Activated B cell treated with CpG ODN at 0.5 μM for 24 hours (primary cell): ENCODE measurements around the gene SLC12A4. TPM values are rescaled to one million over a fixed set of nuclear protein-coding genes. Genes with fewer than 3 reads are reported as not detected.

Experiments used
- ATAC-seq: fragments of 200-7000 bp; cut with Tn5 transposase; one replicate; pipeline ENCODE4 v1.10.0; 2021; ENCODE audit warnings: low read depth, mild to moderate bottlenecking, moderate library complexity
- CTCF ChIA-PET: fragments of 350-600 bp; sonication (Branson Sonifier 250); formaldehyde crosslinking; loops from one replicate; lab custom pipeline; 2021; ENCODE audit warnings: antibody characterized with exemption; lab: Charles Lee
- POLR2A ChIA-PET: fragments of 350-600 bp; sonication (Branson Sonifier 250); formaldehyde crosslinking; loops from one replicate; lab custom pipeline; 2021; ENCODE audit warnings: antibody characterized with exemption; lab: Charles Lee
- DNase-seq: peaks from one replicate; pipeline ENCODE4 v3.0.0; 2022
- H3K27ac Mint-ChIP-seq: one replicate; pipeline ENCODE4 v1.8.0; 2020; ENCODE audit warnings: mixed read lengths
- H3K27me3 Mint-ChIP-seq: one replicate; pipeline ENCODE4 v1.8.0; 2021; ENCODE audit warnings: mixed read lengths
- H3K36me3 Mint-ChIP-seq: one replicate; pipeline ENCODE4 v1.8.0; 2021; ENCODE audit warnings: low read depth, mixed read lengths
- H3K4me1 Mint-ChIP-seq: one replicate; pipeline ENCODE4 v1.8.0; 2021; ENCODE audit warnings: mixed read lengths
- H3K4me3 Mint-ChIP-seq: one replicate; pipeline ENCODE4 v1.8.0; 2020; ENCODE audit warnings: mild to moderate bottlenecking, mixed read lengths
- H3K9me3 Mint-ChIP-seq: one replicate; pipeline ENCODE4 v1.8.0; 2020; ENCODE audit warnings: mixed read lengths
- CTCF ChIP-seq: fragments of 200-600 bp; IDR thresholded peaks from one replicate; pipeline ENCODE4 v1.8.0; 2022; ENCODE audit warnings: antibody characterized with exemption, mild to moderate bottlenecking
- intact Hi-C: fragments of 100-400 bp; cut with micrococcal nuclease; formaldehyde crosslinking; loops from one replicate; pipeline ENCODE4 v1.15.1; 2024
- total RNA-seq: library from RNA; stranded (reverse); gene quantifications from 2 replicates; pipeline ENCODE4 v1.2.3, GENCODE V29; 2022

Gene SLC12A4
- total RNA-seq, 1 donor from 2014 or later: 37.9 TPM

GRCh38 chr16:67943619-67944504 lies 24.6 kb downstream of the SLC12A4 start, which contains the start of gene LCAT:
LCAT (minus strand) TSS chr16:67944120; CDS start chr16:67944101, 19 bp downstream.
- no peak for DNase-seq
- Mint-ChIP-seq H3K4me1 (peaks cover 18% of the 10 kb centered on the region), H3K27me3 (no peaks in the 10 kb centered on the region), H3K36me3 (peaks cover 16% of the 10 kb centered on the region), H3K9me3 (no peaks in the 10 kb centered on the region), H3K4me3 (no peak within 1 kb of the TSS), H3K27ac (no peak within 1 kb of the TSS)
- intact Hi-C loops: no loop called here
- CTCF ChIA-PET: interaction anchor here (1.2 kb wide), 2 partner anchors 60 to 97 kb away, joined by 3 read pairs; no protein-coding TSS in a partner anchor
- POLR2A ChIA-PET: interaction anchor here (1.0 to 1.1 kb wide), 2 partner anchors 8 to 17 kb away, joined by 3 read pairs; no protein-coding TSS in a partner anchor
- no peak for TF ChIP-seq CTCF
- ATAC-seq: no peak

- POLR2A ChIA-PET: no interaction called here
- peaks cover 15% of the 10 kb centered on the region for H3K36me3 Mint-ChIP-seq
- H3K9me3 Mint-ChIP-seq: no peaks in the 10 kb centered on the region
- CTCF ChIA-PET: no interaction called here
- peaks cover 18% of the 10 kb centered on the region for H3K4me1 Mint-ChIP-seq
- intact Hi-C loops: no loop called here
- H3K27ac Mint-ChIP-seq: no peak overlapping the region
- no peak overlapping the region for H3K4me3 Mint-ChIP-seq
- ATAC-seq: no peak
- no peak for TF ChIP-seq CTCF
- no peak for DNase-seq
- H3K27me3 Mint-ChIP-seq: no peaks in the 10 kb centered on the region
Measured at GRCh38 chr16:67943256-67943618, 25.2 kb downstream of the SLC12A4 start.

GRCh38 chr16:67942510-67943255 lies 25.8 kb downstream of the SLC12A4 start:
- no peak for TF ChIP-seq CTCF
- Mint-ChIP-seq H3K4me3 (no peak overlapping the region), H3K27ac (no peak overlapping the region), H3K36me3 (peaks cover 13% of the 10 kb centered on the region), H3K27me3 (no peaks in the 10 kb centered on the region), H3K4me1 (peaks cover 18% of the 10 kb centered on the region), H3K9me3 (no peaks in the 10 kb centered on the region)
- POLR2A ChIA-PET: interaction anchor here (0.6 to 1.4 kb wide), 2 partner anchors 42 to 130 kb away, joined by 3 to 4 read pairs; no protein-coding TSS in a partner anchor
- no peak for DNase-seq
- CTCF ChIA-PET: interaction anchor here (0.6 to 2.6 kb wide), 8 partner anchors 10 to 123 kb away, joined by 3 to 15 read pairs (median 3); no protein-coding TSS in a partner anchor
- intact Hi-C loops: no loop called here
- peak; percentile 7 for ATAC-seq

- Mint-ChIP-seq H3K4me1 (peaks cover 22% of the 10 kb centered on the region), H3K36me3 (peaks cover 13% of the 10 kb centered on the region), H3K4me3 (no peak overlapping the region), H3K27me3 (no peaks in the 10 kb centered on the region), H3K27ac (no peak overlapping the region), H3K9me3 (no peaks in the 10 kb centered on the region)
- no peak for TF ChIP-seq CTCF
- CTCF ChIA-PET: interaction anchor here (0.6 to 2.6 kb wide), 9 partner anchors 10 to 123 kb away, joined by 3 to 15 read pairs (median 3); no protein-coding TSS in a partner anchor
- POLR2A ChIA-PET: interaction anchor here (0.6 to 1.4 kb wide), 3 partner anchors 9 to 130 kb away, joined by 3 to 4 read pairs (median 3); no protein-coding TSS in a partner anchor
- peak; percentile 81 for ATAC-seq
- intact Hi-C loops: no loop called here
- no peak for DNase-seq
Measured at GRCh38 chr16:67942200-67942509, 26.3 kb downstream of the SLC12A4 start.
